Measurements from ENCODE around the gene PTPRG. TPM values are rescaled to one million over a fixed set of nuclear protein-coding genes. Genes with fewer than 3 reads are reported as not detected.
"Not testable (repeated sequence)": the region's sequence is repeated elsewhere in the genome, so short reads cannot be mapped to it uniquely, and the experiment has no call there.

PTPRG gene
- total RNA-seq, 1 donor from 2014 or later = 3.7 TPM

DNA sequence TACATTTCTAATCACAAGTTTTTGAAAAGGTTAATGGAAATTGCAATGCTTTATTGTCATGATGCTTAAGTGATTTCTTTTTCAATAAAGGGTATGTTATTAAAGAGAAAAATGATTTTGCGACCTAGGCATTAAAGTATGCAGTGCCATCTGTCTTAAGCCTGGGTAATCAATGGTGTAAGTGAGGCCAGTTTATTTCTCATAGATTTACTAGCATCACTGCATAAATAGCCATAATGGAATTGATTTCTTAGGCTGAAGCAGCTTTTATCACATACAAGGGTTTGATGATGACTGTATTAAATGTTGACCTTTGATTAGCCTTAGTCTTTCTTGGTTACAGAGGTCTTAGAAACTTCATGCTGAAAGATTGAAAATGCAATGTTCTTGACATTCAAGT is 464.5 kb downstream of the PTPRG start:
- intact Hi-C loops (cut with micrococcal nuclease) = no loop called here
- H3K27ac Mint-ChIP-seq = no peak overlapping the region
- no peak overlapping the region for H3K4me3 Mint-ChIP-seq
- no peaks in the 10 kb centered on the region for H3K9me3 Mint-ChIP-seq
- peaks cover 5% of the 10 kb centered on the region for H3K27me3 Mint-ChIP-seq (ENCODE audit: insufficient read depth)
- H3K36me3 Mint-ChIP-seq (ENCODE audit: low read depth) = no peaks in the 10 kb centered on the region
- no peaks in the 10 kb centered on the region for H3K4me1 Mint-ChIP-seq (ENCODE audit: low read depth)
- DNase-seq (ENCODE audit: low spot score) = no peak

DNA sequence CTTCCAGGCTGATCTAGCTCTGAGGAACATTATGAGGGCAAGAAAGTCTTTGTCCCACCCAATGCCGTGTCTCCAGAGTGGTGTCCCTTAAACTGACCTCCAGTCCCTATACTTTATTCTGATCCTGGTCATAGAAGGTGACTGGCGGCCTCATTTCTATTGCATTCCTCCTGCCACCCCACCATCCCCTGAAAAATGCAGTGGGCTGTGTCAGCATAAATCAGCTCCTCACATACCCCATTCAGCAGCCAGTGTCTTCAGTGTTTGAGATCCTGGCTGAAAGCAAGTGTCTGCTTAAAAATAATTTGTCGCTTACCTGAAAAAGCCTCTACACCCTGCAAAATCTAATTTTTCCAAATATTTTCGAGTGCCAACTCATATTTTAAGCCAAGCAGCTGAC is 465.9 kb downstream of the PTPRG start:
- Mint-ChIP-seq H3K36me3 (ENCODE audit: low read depth) (no peaks in the 10 kb centered on the region), H3K27me3 (ENCODE audit: insufficient read depth) (peaks cover 5% of the 10 kb centered on the region), H3K4me3 (no peak overlapping the region), H3K27ac (no peak overlapping the region), H3K9me3 (no peaks in the 10 kb centered on the region), H3K4me1 (ENCODE audit: low read depth) (no peaks in the 10 kb centered on the region)
- no peak for DNase-seq (ENCODE audit: low spot score)
- intact Hi-C loops (cut with micrococcal nuclease) = no loop called here

DNA sequence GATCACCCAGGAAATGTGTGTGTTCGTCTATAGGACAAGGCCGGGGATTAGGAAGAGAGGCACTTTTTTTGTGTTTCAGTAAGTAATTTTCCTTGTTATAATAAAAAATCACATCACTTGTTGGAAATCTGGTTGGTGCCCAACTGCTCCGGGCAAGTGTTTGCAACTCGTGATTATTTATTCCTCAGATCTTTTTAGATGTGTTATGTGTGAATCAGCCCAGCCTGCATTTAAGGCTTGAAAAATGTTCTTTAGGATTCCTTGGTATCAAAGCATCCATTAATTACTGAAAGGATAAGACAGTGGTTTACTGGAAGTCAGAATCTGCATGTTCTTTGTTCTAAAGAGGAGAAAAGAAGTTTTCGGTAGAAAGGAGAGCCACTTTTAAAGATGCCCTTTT is 466.4 kb downstream of the PTPRG start:
- H3K9me3 Mint-ChIP-seq = no peaks in the 10 kb centered on the region
- intact Hi-C loops (cut with micrococcal nuclease) = no loop called here
- H3K4me3 Mint-ChIP-seq = no peak overlapping the region
- H3K27ac Mint-ChIP-seq = no peak overlapping the region
- H3K4me1 Mint-ChIP-seq (ENCODE audit: low read depth) = no peaks in the 10 kb centered on the region
- H3K27me3 Mint-ChIP-seq (ENCODE audit: insufficient read depth) = peaks cover 5% of the 10 kb centered on the region
- no peaks in the 10 kb centered on the region for H3K36me3 Mint-ChIP-seq (ENCODE audit: low read depth)
- no peak for DNase-seq (ENCODE audit: low spot score)

DNA sequence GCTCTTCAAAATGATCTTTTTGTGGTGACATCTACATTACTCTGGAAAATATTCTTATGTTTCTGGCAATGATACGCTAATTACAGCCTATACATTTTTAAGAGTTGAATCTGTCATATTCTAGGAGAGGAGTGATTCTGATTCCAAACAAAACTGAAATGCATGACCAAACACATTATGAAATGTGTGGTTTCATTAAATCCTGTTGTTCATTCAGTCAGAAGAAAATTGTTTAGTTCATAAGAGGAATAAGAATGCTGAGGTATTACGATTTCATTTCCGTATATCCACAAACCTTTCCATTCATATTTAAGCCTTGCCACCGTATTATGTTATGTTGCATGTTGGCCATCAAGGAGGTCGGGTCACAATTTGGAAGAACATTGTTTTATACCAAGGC is 466.9 kb downstream of the PTPRG start:
- Mint-ChIP-seq H3K4me1 (ENCODE audit: low read depth) (no peaks in the 10 kb centered on the region), H3K9me3 (no peaks in the 10 kb centered on the region), H3K27ac (no peak overlapping the region), H3K27me3 (ENCODE audit: insufficient read depth) (peaks cover 5% of the 10 kb centered on the region), H3K4me3 (no peak overlapping the region), H3K36me3 (ENCODE audit: low read depth) (no peaks in the 10 kb centered on the region)
- intact Hi-C loops (cut with micrococcal nuclease) = no loop called here
- DNase-seq (ENCODE audit: low spot score) = no peak

DNA sequence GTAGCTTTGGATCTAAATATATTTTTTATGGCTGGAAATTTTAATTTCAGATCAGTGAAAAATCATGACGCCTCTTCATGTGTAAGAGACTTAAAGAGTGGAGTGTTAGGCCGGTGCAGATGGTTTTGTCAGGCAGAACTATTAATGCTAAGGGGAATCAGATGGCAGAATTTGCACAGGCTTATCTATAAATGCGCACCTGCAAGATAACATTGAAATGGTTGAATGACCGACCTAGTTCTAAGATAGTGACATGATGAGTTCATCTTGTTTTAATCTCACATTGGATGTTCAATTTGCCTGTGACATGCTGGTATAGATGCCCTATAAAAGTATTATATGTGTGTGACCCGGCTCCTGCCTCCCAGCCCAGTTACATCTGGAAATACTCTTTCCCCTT is 471.4 kb downstream of the PTPRG start:
- intact Hi-C loops (cut with micrococcal nuclease) = no loop called here
- no peaks in the 10 kb centered on the region for H3K4me1 Mint-ChIP-seq (ENCODE audit: low read depth)
- H3K27ac Mint-ChIP-seq = no peak overlapping the region
- peaks cover 3% of the 10 kb centered on the region for H3K27me3 Mint-ChIP-seq (ENCODE audit: insufficient read depth)
- H3K36me3 Mint-ChIP-seq (ENCODE audit: low read depth) = no peaks in the 10 kb centered on the region
- no peak for DNase-seq (ENCODE audit: low spot score)
- H3K9me3 Mint-ChIP-seq = no peaks in the 10 kb centered on the region
- no peak overlapping the region for H3K4me3 Mint-ChIP-seq

DNA sequence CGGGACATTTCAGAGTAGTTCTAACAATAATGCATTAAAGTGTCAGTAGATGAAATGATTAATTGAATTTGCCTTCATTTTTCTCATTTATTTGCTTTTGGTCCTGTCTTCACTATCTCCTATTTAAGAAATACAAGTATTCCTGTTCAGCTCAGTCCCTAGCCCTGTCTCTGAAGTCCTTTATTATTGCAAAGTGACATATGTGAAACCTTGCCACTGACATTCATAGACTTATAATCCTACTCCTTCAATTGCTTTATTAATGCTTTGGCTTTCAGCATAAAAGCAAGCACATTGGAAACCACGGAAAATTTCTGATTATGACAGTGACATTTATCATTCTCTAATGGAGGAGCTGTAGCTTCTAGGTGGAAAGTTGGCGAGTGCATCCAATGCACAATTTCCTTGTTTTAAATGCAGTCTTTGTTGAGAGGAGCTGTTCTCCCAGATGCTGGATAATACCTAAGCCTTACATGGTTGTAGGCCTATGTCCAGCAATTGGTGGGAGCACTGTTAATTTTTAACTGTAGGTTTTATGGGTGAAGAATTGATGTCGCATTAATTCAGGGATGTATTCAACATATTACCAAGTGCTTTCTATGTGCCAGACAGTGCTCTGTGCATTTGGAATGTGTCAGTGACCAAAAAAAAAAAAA is 474.2 kb downstream of the PTPRG start:
- intact Hi-C loops (cut with micrococcal nuclease) = no loop called here
- H3K36me3 Mint-ChIP-seq (ENCODE audit: low read depth) = no peaks in the 10 kb centered on the region
- DNase-seq (ENCODE audit: low spot score) = no peak
- no peak overlapping the region for H3K4me3 Mint-ChIP-seq
- no peaks in the 10 kb centered on the region for H3K4me1 Mint-ChIP-seq (ENCODE audit: low read depth)
- no peaks in the 10 kb centered on the region for H3K9me3 Mint-ChIP-seq
- H3K27ac Mint-ChIP-seq = no peak overlapping the region
- no peaks in the 10 kb centered on the region for H3K27me3 Mint-ChIP-seq (ENCODE audit: insufficient read depth)

DNA sequence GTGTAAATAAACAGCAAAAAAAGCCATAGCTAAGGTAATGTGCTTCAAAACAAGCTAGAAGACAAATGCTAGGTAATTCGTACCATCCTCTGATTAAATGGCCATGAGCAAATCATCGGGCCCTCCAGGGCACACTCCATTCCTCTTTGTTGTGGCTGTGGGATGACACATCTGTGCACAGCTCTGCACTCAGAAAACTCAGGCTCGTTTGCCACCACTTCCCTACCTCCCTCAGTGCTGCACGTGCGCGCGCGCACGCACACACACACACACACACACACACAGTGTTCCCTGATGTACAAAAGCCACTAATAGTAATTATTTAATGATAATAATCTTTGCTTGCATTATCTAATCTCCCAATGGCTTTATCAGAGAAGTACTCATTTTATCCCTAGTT is 475.4 kb downstream of the PTPRG start:
- no peaks in the 10 kb centered on the region for H3K27me3 Mint-ChIP-seq (ENCODE audit: insufficient read depth)
- DNase-seq (ENCODE audit: low spot score) = no peak
- H3K27ac Mint-ChIP-seq = no peak overlapping the region
- intact Hi-C loops (cut with micrococcal nuclease) = no loop called here
- H3K4me3 Mint-ChIP-seq = no peak overlapping the region
- H3K9me3 Mint-ChIP-seq = no peaks in the 10 kb centered on the region
- H3K36me3 Mint-ChIP-seq (ENCODE audit: low read depth) = no peaks in the 10 kb centered on the region
- no peaks in the 10 kb centered on the region for H3K4me1 Mint-ChIP-seq (ENCODE audit: low read depth)

DNA sequence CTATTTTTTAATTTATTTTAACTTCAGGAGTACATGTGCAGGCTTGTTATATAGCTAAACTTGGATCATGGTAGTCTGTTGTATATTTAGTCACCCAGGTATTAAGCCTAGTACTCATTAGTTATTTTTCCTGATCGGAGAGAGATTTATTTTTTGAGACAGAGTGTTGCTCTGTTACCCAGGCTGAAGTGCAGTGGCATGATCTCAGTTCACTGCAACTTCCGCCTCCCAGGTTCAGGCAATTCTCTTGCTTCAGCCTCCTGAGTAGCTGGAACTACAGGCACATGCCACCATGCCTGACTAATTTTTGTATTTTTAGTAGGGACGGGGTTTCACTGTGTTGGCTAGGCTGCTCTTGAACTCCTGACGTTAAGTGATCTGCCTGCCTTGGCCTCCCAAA is 477.4 kb downstream of the PTPRG start:
- H3K27ac Mint-ChIP-seq; H3K4me1 Mint-ChIP-seq (ENCODE audit: low read depth); H3K36me3 Mint-ChIP-seq (ENCODE audit: low read depth); intact Hi-C loops (cut with micrococcal nuclease); H3K4me3 Mint-ChIP-seq; H3K27me3 Mint-ChIP-seq (ENCODE audit: insufficient read depth); DNase-seq (ENCODE audit: low spot score); H3K9me3 Mint-ChIP-seq: not testable (repeated sequence)

DNA sequence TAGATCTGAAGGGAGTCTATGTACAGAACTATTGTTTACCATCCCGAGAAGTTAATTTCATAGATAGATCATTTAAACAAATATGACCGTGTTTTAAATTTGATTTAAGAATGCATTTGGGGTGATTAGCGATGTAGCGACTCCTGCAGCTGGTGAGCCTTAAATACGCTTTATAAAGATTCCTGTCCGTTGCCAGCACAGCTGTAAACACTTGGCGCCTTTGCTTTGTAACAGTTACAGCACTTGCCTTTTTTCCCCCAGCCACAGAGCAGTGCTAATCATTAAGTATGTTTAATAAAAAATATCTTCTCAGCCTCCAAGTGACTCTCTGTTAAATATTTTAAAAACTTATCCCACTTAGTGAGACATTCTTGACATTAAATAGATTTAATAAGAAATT is 478.2 kb downstream of the PTPRG start:
- Mint-ChIP-seq H3K4me3 (no peak overlapping the region), H3K27me3 (ENCODE audit: insufficient read depth) (no peaks in the 10 kb centered on the region), H3K36me3 (ENCODE audit: low read depth) (no peaks in the 10 kb centered on the region), H3K4me1 (ENCODE audit: low read depth) (no peaks in the 10 kb centered on the region), H3K27ac (no peak overlapping the region), H3K9me3 (no peaks in the 10 kb centered on the region)
- intact Hi-C loops (cut with micrococcal nuclease) = no loop called here
- no peak for DNase-seq (ENCODE audit: low spot score)

DNA sequence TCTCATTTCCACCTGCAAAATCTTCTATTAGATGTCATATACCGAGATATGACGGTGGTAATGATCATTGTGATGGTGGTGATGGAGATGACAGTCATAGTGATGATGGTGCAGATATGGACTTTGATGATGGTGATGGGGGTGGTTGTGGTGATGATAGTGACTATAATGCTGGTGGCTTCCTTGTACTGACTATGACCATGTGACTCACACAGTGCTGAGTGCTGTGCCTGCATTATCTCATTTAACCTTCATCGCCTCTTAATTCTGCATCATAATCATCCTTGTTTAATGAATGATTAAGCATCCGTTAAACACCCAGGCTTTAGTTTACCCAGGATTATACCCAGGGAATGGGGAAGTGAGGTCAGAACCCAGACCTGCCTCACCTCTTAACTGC is 480.3 kb downstream of the PTPRG start:
- no peaks in the 10 kb centered on the region for H3K9me3 Mint-ChIP-seq
- no peaks in the 10 kb centered on the region for H3K4me1 Mint-ChIP-seq (ENCODE audit: low read depth)
- no peaks in the 10 kb centered on the region for H3K27me3 Mint-ChIP-seq (ENCODE audit: insufficient read depth)
- no peak overlapping the region for H3K4me3 Mint-ChIP-seq
- no peak for DNase-seq (ENCODE audit: low spot score)
- no peaks in the 10 kb centered on the region for H3K36me3 Mint-ChIP-seq (ENCODE audit: low read depth)
- H3K27ac Mint-ChIP-seq = no peak overlapping the region
- intact Hi-C loops (cut with micrococcal nuclease) = no loop called here

DNA sequence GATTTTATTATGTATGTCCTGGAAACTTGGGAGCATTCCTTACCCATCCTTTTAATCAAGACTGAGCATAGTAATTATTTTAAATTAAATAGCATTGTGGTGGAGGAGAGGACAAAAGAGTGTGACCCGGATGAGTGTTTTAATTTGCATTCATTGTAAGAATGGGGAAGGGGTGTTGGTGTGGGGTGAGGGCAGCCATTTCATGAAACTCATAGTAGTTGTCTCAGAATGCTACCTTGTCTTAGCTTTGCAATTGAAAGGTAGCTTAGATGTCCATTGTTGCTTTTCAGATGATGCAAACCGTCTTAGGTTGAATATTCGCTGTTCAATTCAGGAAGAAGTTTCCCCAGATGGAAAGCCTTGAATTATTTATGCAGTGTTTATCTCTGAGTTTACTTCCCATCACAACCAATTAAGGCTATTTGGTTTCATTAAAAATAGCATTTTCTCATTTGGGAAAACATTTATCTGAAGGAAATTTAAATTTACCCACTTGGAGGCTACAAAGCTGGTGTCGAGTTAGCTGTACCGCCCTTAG is 483.6 kb downstream of the PTPRG start:
- intact Hi-C loops (cut with micrococcal nuclease) = no loop called here
- no peak overlapping the region for H3K27ac Mint-ChIP-seq

DNA sequence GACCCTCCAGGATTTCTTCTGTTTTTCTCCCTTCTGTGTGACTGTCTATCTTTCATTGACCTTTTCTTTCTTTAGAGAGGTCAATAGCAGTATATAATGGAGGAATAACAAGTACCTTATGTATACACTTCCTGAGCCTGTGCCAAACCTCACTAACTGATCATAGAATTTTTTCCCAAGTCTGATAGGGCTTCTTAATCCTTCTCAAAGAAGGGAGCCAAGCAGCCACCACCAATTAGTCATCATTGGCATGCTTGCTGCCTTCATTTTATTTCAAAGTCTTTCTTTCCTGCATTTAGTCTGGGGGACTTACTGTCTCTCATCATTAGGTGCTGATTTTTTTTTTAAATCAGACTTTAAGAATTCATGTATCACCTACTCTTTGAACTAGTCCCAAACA is 485.0 kb downstream of the PTPRG start:
- no peaks in the 10 kb centered on the region for H3K36me3 Mint-ChIP-seq (ENCODE audit: low read depth)
- H3K27ac Mint-ChIP-seq = no peak overlapping the region
- DNase-seq (ENCODE audit: low spot score) = no peak
- intact Hi-C loops (cut with micrococcal nuclease) = no loop called here
- no peaks in the 10 kb centered on the region for H3K4me1 Mint-ChIP-seq (ENCODE audit: low read depth)
- H3K9me3 Mint-ChIP-seq = no peaks in the 10 kb centered on the region
- no peak overlapping the region for H3K4me3 Mint-ChIP-seq
- H3K27me3 Mint-ChIP-seq (ENCODE audit: insufficient read depth) = no peaks in the 10 kb centered on the region

More for the DNA sequence above, 483.6 kb downstream of the PTPRG start:
- H3K9me3 Mint-ChIP-seq = no peaks in the 10 kb centered on the region
- no peak overlapping the region for H3K4me3 Mint-ChIP-seq
- no peak for DNase-seq (ENCODE audit: low spot score)
- no peaks in the 10 kb centered on the region for H3K4me1 Mint-ChIP-seq (ENCODE audit: low read depth)
- no peaks in the 10 kb centered on the region for H3K36me3 Mint-ChIP-seq (ENCODE audit: low read depth)
- no peaks in the 10 kb centered on the region for H3K27me3 Mint-ChIP-seq (ENCODE audit: insufficient read depth)

DNA sequence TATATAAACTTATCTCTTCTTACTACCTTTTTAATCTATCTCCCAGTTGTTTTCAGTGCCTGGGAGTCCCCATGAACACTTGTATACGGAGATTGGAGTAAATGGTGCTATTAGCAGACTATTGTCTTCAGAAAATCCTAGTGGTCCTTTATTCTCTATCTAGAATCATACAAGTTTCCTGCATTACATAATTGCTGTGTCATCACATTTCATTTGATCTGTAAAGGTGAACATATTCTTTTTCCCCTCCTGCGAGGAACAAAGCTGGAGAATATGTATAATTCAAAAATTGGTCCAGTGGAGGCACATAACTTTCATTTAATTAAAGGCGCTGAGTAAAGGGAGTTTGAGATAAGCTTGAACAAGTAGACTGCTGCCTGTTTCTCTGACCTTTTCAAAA is 487.2 kb downstream of the PTPRG start:
- Mint-ChIP-seq H3K27me3 (ENCODE audit: insufficient read depth) (no peaks in the 10 kb centered on the region), H3K9me3 (no peaks in the 10 kb centered on the region), H3K4me1 (ENCODE audit: low read depth) (no peaks in the 10 kb centered on the region), H3K36me3 (ENCODE audit: low read depth) (no peaks in the 10 kb centered on the region), H3K27ac (no peak overlapping the region), H3K4me3 (no peak overlapping the region)
- no peak for DNase-seq (ENCODE audit: low spot score)
- intact Hi-C loops (cut with micrococcal nuclease) = no loop called here

DNA sequence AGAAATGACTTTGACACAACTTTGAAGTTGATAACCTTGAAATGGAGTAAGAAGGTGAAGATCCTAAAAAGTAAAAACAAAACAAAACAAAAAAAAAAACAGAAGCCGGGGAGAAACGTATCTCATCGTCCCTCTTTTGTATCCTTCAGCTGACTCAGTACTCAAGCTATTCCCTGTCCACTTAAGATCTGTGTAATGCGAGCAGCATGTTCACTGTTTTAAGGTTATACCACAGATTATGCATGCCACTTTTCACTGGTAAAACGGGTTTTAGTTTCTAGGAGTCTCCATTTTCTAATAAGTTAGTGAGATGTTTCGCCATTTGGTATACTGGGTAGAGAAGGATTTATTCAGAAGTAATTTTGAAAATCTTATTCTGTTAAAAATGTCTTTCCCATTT is 487.7 kb downstream of the PTPRG start:
- no peaks in the 10 kb centered on the region for H3K27me3 Mint-ChIP-seq (ENCODE audit: insufficient read depth)
- intact Hi-C loops (cut with micrococcal nuclease) = no loop called here
- H3K36me3 Mint-ChIP-seq (ENCODE audit: low read depth) = no peaks in the 10 kb centered on the region
- DNase-seq (ENCODE audit: low spot score) = no peak
- no peak overlapping the region for H3K4me3 Mint-ChIP-seq
- no peaks in the 10 kb centered on the region for H3K9me3 Mint-ChIP-seq
- H3K4me1 Mint-ChIP-seq (ENCODE audit: low read depth) = no peaks in the 10 kb centered on the region
- no peak overlapping the region for H3K27ac Mint-ChIP-seq

Data from activated T-helper 1 cell treated with anti-CD3 and anti-CD28 coated beads, Interleukin-12 subunit alpha, Interleukin-12 subunit beta, Interleukin-2, Interleukin-4 antibody, amounts not matched to agents 30 ng/mL and 10 ng/mL and 1 ng/mL, durations not matched to agents 14 hours and 24 hours and 36 hours (primary cell).